Activated CD4-positive, alpha-beta T cell treated with anti-CD3 and anti-CD28 coated beads, Interleukin-2, amount 10 ng/mL, durations not matched to agents 7 days and 5 days (primary cell): ENCODE results near the gene FARP1. TPM values are rescaled to one million over a fixed set of nuclear protein-coding genes. Genes with fewer than 3 reads are reported as not detected.

Experiments used
- CTCF ChIA-PET: fragments of 350-600 bp; sonication (Branson Sonifier 250); formaldehyde crosslinking; loops from one replicate; lab custom pipeline; 2021; ENCODE audit warnings: antibody characterized with exemption; lab: Charles Lee
- POLR2A ChIA-PET: fragments of 350-600 bp; sonication (Branson Sonifier 250); formaldehyde crosslinking; loops from one replicate; lab custom pipeline; 2021; ENCODE audit warnings: antibody characterized with exemption; lab: Charles Lee
- DNase-seq: peaks from one replicate; pipeline ENCODE4 v3.0.0-alpha.2; 2020
- H3K27ac Mint-ChIP-seq: one replicate; pipeline ENCODE4 v1.8.0; 2021; ENCODE audit warnings: mild to moderate bottlenecking, moderate library complexity, mixed read lengths
- H3K27me3 Mint-ChIP-seq: one replicate; pipeline ENCODE4 v1.8.0; 2021; ENCODE audit warnings: mixed read lengths
- H3K36me3 Mint-ChIP-seq: one replicate; pipeline ENCODE4 v1.8.0; 2021; ENCODE audit warnings: low read depth, mixed read lengths
- H3K4me1 Mint-ChIP-seq: one replicate; pipeline ENCODE4 v1.8.0; 2021; ENCODE audit warnings: mixed read lengths
- H3K4me3 Mint-ChIP-seq: one replicate; pipeline ENCODE4 v1.8.0; 2021; ENCODE audit warnings: mild to moderate bottlenecking, moderate library complexity, mixed read lengths
- H3K9me3 Mint-ChIP-seq: one replicate; pipeline ENCODE4 v1.8.0; 2021; ENCODE audit warnings: mixed read lengths
- total RNA-seq, 2 experiments: library from RNA; stranded (reverse); gene quantifications; one replicate each; pipeline ENCODE4 v1.2.3, GENCODE V29; 2021

FARP1 gene
- total RNA-seq, 2 experiments from 2014 or later: 0.67 to 1.0 TPM

DNA sequence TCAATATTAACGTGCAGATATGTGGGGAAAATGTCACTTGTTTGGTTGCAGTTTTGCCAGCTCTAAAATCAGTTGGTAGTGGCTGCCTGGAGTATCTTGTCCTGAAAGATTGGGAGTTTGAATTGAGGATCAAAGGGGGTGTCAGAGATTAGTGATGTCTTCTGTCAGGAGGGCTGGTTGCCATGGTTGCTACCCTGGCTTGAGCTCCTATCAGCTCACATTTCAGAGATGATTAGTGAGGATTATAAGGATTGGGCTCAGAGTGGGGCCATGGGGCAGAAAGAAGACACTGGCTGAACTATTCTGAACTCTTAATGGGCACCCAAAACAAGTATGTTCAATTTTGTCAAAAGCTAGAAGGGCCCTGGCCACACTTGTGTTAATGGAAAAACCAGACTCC is 129.7 kb downstream of the FARP1 start:
- H3K27me3 Mint-ChIP-seq: peaks cover 3% of the 10 kb centered on the region
- ChIA-PET POLR2A (no interaction called here), CTCF (no interaction called here)
- H3K4me3 Mint-ChIP-seq: no peak overlapping the region
- H3K27ac Mint-ChIP-seq: no peak overlapping the region
- no peaks in the 10 kb centered on the region for H3K9me3 Mint-ChIP-seq
- H3K4me1 Mint-ChIP-seq: no peaks in the 10 kb centered on the region
- no peak for DNase-seq
- no peaks in the 10 kb centered on the region for H3K36me3 Mint-ChIP-seq

DNA sequence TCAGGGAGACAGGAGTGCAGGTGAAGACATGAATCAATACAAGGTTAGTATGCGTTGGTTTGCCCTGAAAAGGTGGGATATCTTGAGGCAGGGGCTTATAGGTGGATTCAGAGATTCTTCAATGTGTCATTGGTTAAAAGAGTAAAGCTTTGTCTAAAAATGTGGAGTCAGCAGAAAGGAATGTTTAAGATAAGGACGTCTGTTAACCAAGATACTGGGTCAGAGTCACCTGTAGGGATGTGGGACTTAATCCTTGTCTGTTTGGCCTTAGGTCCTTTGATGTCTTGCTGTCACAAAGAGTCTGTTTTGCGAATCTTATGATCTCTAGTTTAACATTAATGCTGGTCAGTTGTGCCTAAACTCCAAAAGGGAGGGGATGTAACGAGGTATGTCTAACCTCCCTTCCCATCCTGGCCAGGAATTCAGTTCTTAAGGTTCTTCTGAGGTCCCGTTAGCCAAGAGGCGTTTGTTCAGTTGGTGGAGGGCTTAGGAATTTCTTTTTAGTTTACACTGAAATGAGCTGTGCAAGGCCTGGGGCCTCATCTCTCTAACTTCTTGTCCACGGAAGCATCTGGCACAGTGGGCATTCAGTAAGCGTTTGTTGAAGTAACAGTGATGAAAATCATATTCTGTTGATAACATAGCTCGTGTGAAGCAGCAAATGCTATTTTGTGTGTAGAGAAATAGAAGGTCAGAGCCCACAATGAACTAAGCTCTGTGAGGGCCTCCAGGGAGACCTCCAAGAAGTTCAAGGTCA is 130.4 kb downstream of the FARP1 start:
- peaks cover 3% of the 10 kb centered on the region for H3K27me3 Mint-ChIP-seq
- ChIA-PET POLR2A (no interaction called here), CTCF (no interaction called here)
- no peak overlapping the region for H3K27ac Mint-ChIP-seq
- no peaks in the 10 kb centered on the region for H3K9me3 Mint-ChIP-seq
- no peak for DNase-seq
- H3K36me3 Mint-ChIP-seq: no peaks in the 10 kb centered on the region
- H3K4me3 Mint-ChIP-seq: no peak overlapping the region
- no peaks in the 10 kb centered on the region for H3K4me1 Mint-ChIP-seq

DNA sequence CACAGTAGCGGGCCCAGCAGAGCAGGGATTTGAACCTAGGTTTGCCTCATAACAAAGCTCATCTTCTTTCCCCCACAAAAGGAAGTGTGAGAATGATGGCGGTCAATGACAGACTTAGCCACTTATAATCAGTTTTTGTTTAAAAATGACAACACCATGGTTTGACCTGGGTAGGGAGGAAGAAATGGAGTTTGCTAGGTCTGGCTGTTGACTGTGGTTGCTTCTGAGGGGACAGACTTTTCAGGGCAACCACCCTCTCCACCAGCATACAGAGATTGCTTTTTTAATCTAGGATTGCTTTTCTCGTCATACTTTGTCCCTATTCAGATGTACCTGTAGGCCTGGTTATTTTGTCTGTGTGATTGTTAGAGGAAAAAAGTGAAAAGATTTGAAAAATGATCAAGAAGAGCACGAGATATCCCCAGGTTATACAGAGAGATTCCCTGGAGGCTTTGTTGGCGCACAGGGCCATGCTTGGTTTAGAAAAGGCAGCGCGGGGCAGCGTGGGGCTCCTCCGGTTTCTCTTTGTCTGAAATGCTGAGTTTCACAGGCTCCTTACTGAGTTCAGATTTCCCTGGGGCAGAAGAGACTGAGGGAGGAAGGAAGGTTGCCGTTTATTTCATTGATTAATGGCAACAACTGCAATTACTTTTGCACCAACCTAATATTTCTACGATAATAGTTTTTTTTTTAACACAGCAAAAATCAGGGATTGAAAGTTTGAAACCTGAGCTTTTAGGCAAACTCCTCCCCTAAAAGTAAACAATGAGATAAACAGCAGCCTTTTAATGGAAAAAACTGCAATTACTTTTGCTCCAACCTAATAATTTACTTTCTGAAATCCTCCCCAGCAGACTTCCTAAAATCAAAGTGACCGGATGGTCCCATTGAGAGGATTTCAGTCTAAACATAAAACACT is 131.2 kb downstream of the FARP1 start:
- peaks cover 3% of the 10 kb centered on the region for H3K27me3 Mint-ChIP-seq
- no peak overlapping the region for H3K4me3 Mint-ChIP-seq
- CTCF ChIA-PET: interaction anchor here (0.5 kb wide), 1 partner anchor 993 kb away, joined by 3 read pairs; no protein-coding TSS in a partner anchor
- H3K27ac Mint-ChIP-seq: no peak overlapping the region
- H3K9me3 Mint-ChIP-seq: no peaks in the 10 kb centered on the region
- no peak for DNase-seq
- POLR2A ChIA-PET: no interaction called here
- no peaks in the 10 kb centered on the region for H3K36me3 Mint-ChIP-seq
- no peaks in the 10 kb centered on the region for H3K4me1 Mint-ChIP-seq

DNA sequence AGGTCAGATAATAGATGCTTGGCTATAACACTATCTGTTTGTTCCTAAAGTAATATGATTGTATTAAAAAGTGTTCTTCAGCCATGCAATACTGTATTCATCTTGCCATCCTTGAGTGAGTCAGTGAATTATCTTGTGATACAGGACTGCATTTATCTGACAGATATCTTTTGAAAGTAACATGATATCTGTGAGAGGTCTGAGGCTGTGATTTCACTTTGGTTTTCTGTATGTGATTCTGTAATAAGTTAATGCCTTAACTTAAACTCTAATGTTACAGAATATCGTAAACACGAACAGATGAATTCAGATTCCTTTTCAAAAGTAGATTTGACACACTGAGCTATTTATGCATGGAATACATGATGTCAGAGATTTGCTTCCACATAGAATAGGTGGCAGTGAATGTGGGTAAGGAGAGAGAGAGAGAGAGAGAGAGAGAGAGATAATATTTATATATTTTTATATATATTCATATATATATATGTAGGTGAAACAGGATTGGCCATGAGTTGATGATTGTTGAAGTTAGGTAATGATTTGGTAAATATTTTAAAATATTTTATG is 132.1 kb downstream of the FARP1 start:
- no peak overlapping the region for H3K4me3 Mint-ChIP-seq
- no peaks in the 10 kb centered on the region for H3K36me3 Mint-ChIP-seq
- no peak overlapping the region for H3K27ac Mint-ChIP-seq
- peaks cover 5% of the 10 kb centered on the region for H3K27me3 Mint-ChIP-seq
- H3K4me1 Mint-ChIP-seq: peaks cover 3% of the 10 kb centered on the region
- CTCF ChIA-PET: no interaction called here
- POLR2A ChIA-PET: no interaction called here
- no peaks in the 10 kb centered on the region for H3K9me3 Mint-ChIP-seq
- DNase-seq: no peak

DNA sequence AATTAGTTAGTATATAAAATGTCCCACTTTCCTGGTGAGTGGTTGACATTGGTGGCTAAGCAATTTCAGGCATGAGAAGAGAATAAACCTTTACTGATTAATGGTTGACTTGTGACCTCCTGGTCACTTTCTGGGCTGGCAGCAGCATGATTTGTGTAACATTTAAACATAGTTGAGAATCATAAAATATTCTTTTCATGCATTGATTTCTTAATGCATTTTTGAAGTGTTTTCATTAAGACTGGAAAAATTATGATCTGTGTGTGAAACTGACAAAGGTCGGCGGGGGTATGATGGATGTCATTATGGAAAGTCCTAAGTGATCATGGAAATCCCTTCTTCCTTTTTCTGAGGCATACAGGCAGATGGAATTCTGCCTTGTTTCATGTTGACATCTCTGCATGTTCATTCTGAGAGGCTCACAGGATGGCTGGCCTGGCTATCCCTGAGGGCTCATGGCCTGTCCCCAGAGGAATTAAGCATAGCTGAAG is 132.8 kb downstream of the FARP1 start:
- POLR2A ChIA-PET: no interaction called here
- Mint-ChIP-seq H3K27ac (no peak overlapping the region), H3K4me3 (no peak overlapping the region), H3K4me1 (peaks cover 6% of the 10 kb centered on the region), H3K36me3 (no peaks in the 10 kb centered on the region), H3K9me3 (no peaks in the 10 kb centered on the region), H3K27me3 (peaks cover 5% of the 10 kb centered on the region)
- no peak for DNase-seq
- CTCF ChIA-PET: no interaction called here

DNA sequence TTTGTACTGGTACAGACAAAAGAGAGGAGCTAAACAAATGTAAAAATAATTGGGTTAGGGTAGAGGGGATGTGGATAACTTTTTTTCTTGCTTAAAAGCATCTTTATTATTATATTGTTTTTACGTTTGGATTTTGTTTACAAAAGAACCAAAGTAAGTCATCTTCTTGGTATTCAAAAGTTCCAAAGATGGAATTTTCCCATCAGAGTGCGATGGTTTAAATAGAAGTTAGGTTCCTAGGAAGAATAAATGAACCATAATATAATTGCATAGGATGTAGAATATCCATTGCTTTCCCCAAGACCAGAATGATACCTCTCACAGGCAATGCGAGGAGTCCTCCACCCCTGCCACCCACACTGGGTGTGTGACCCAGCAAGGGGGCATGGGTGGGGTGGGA is 133.6 kb downstream of the FARP1 start:
- Mint-ChIP-seq H3K27ac (no peak overlapping the region), H3K27me3 (peaks cover 8% of the 10 kb centered on the region), H3K36me3 (no peaks in the 10 kb centered on the region), H3K4me3 (no peak overlapping the region), H3K4me1 (peaks cover 6% of the 10 kb centered on the region), H3K9me3 (no peaks in the 10 kb centered on the region)
- CTCF ChIA-PET: no interaction called here
- no peak for DNase-seq
- POLR2A ChIA-PET: no interaction called here

DNA sequence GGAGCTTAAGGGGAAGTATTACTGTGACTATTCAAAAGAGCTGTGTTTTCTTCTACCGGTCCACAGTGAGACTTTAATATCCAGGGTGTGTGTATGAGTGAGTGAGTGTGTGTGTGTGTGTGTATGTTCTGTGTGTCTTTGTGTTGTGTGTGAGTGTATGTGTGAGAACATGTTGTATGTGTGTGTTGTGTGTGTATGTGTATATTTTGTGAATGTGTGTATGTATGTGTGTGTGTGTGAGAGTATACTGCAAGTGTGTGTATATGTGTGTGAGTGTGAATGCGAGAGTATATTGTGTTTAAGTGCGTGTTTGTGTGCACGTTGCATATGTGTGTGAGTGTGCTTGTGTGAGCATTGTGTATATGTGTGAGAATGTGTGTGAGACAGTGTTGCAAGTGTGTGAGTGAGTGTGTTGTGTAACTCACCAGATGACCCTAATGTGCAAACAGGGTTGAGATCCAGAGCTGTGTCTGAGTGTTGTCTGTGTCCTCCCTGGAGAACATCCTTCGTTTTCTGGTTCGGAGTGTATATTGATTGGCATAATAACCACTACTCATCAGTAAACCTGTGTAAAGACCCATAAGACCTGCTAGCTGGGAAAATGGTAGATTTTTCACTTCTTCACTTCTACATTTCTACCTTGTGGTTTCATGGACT is 135.3 kb downstream of the FARP1 start:
- H3K27ac Mint-ChIP-seq: no peak overlapping the region
- peaks cover 9% of the 10 kb centered on the region for H3K27me3 Mint-ChIP-seq
- H3K9me3 Mint-ChIP-seq: no peaks in the 10 kb centered on the region
- DNase-seq: no peak
- no peaks in the 10 kb centered on the region for H3K36me3 Mint-ChIP-seq
- POLR2A ChIA-PET: no interaction called here
- CTCF ChIA-PET: no interaction called here
- H3K4me3 Mint-ChIP-seq: no peak overlapping the region
- H3K4me1 Mint-ChIP-seq: peaks cover 6% of the 10 kb centered on the region

DNA sequence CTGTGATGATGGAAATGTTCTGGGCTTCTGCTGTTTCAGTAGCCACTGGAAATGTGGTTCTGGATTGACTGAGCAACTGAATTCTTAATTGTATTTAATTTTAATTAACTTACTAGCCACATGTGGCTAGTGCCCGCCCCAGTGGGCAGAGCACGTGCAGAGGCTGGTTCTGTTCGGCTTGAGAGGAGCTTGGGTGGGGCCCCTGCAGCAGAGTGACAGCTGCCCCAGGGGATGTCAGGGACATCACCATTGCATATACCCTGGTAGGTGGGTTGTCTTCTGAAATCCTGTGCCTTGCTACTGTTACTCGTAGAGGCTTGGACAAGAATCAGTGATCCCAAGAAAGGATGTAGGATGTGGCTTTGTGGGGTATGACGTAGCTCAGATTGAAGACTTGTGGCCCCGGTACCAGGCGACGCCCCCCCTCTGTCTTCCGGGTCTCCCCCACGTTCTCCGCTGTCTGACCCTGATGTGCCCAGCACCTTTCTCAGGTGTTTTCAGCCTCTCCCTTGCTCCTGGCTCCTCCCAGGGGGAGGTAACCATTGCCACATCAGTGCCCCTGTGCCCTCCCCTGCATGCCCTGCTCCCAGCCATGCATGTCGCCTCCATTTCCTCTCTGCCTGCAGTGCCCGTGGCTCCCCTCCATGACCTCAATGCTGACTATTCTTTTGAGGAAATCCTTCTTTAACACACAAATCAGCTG is 136.7 kb downstream of the FARP1 start:
- Mint-ChIP-seq H3K9me3 (no peaks in the 10 kb centered on the region), H3K36me3 (no peaks in the 10 kb centered on the region), H3K4me3 (no peak overlapping the region), H3K4me1 (peaks cover 6% of the 10 kb centered on the region), H3K27me3 (peaks cover 9% of the 10 kb centered on the region), H3K27ac (no peak overlapping the region)
- DNase-seq: peak; percentile 7
- ChIA-PET CTCF (no interaction called here), POLR2A (no interaction called here)

DNA sequence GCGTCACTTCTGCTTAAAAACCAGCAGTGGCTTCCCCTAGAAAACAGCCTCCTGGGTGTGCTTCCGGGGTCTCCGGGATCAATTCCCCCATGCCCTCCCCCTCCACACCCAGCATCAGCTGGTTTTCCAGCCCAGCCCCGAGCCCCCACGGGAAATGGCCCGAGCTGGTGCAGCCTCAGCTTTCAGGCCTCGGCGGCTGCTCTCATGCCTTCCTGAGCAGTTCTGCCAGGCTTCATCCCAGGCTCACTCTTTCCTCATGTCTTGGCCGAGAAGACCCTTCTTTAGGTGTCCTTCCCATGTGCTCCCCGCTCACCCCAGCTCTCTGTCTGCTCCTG is 137.2 kb downstream of the FARP1 start:
- Mint-ChIP-seq H3K36me3 (no peaks in the 10 kb centered on the region), H3K9me3 (no peaks in the 10 kb centered on the region), H3K27me3 (peaks cover 9% of the 10 kb centered on the region), H3K4me3 (no peak overlapping the region), H3K4me1 (peaks cover 6% of the 10 kb centered on the region), H3K27ac (no peak overlapping the region)
- POLR2A ChIA-PET: no interaction called here
- DNase-seq: no peak
- CTCF ChIA-PET: no interaction called here

DNA sequence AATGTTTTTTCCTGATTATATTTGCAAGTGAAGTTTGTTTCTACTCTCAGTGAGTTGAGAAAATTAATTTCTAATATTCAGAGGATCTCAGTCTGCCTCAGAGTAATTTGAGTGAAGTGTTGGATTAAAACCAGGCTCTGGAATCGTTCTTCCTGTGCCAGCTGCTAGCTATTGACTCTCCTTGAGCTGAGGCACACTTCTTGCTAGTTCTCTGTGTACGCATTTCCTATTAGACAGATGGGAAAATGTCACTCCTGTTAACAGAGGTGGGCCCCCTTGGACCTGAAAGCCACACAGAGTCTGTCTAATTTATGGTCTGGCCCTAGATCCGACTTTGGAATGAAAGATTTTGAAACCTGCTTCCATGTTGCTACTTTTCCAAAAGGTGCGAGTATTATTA is 141.8 kb downstream of the FARP1 start:
- CTCF ChIA-PET: interaction anchor here (1.2 kb wide), 1 partner anchor 56 kb away, joined by 3 read pairs; no protein-coding TSS in a partner anchor
- Mint-ChIP-seq H3K9me3 (no peaks in the 10 kb centered on the region), H3K27ac (no peak overlapping the region), H3K4me1 (peaks cover 6% of the 10 kb centered on the region), H3K27me3 (peaks cover 5% of the 10 kb centered on the region), H3K36me3 (no peaks in the 10 kb centered on the region), H3K4me3 (no peak overlapping the region)
- DNase-seq: no peak
- POLR2A ChIA-PET: no interaction called here

DNA sequence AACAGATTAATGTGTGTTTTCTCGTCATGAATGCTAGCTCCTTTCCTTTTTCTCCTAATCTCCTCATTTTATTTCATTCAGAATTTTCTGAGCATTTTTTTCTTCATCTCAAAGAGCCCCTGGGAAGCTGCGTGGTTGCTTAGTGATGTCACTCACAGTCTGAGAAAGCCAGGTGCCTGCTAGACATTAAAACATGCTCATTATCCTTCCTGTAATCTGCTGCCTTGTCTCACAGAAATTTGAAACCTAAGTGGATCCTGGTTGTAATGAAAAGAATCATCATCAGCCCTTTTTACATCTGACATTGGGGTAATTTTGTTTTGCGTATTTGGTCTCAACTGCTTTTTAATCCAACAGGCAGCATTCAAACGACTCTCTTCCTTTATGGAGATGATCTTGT is 142.4 kb downstream of the FARP1 start:
- POLR2A ChIA-PET: no interaction called here

DNA sequence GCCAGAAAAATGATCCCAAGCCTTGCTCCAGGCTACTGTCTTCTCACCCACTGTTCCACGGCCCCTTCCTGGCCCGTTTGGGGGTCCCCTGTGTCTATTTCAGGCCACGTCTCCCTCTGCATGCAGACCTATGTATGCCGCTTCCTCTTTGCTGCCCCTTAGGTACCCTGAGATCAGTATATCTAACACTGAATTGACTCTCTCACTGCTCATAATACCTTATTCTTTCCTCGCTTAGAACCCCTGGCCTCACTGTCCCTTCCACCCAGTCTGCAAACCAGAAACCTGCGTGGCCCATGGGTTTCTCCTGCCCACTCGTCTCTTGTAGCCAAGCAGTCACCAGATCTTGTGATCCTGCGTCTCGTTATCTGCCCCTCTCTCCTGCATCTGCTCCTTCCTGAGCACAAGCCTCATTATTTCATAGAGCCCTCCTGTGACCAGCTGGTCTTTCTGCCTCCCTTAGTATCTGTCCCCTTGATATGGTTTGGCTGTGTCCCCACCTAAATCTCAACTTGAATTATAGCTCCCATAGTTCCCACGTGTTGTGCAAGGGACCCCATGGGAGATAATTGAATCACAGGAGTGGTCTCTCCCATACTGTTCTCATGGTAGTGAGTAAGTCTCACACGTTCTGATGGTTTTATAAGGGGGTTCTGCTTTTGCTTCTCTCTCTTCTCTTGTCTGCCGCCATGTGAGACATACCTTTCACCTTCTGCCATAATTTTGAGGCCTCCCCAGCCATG is 143.1 kb downstream of the FARP1 start:
- Mint-ChIP-seq H3K27ac (no peak overlapping the region), H3K36me3 (no peaks in the 10 kb centered on the region)

More for the DNA sequence above, 142.4 kb downstream of the FARP1 start:
- H3K36me3 Mint-ChIP-seq: no peaks in the 10 kb centered on the region
- H3K4me1 Mint-ChIP-seq: peaks cover 1% of the 10 kb centered on the region
- H3K4me3 Mint-ChIP-seq: no peak overlapping the region
- H3K27ac Mint-ChIP-seq: no peak overlapping the region
- no peak for DNase-seq
- peaks cover 3% of the 10 kb centered on the region for H3K27me3 Mint-ChIP-seq
- H3K9me3 Mint-ChIP-seq: no peaks in the 10 kb centered on the region
- CTCF ChIA-PET: no interaction called here

More for the DNA sequence above, 143.1 kb downstream of the FARP1 start:
- Mint-ChIP-seq H3K27me3 (peaks cover 3% of the 10 kb centered on the region), H3K4me3 (no peak overlapping the region), H3K9me3 (no peaks in the 10 kb centered on the region), H3K4me1 (no peaks in the 10 kb centered on the region)
- CTCF ChIA-PET: no interaction called here
- DNase-seq: no peak
- POLR2A ChIA-PET: no interaction called here
